Measurements from ENCODE around the gene RBFOX2.

DNA sequence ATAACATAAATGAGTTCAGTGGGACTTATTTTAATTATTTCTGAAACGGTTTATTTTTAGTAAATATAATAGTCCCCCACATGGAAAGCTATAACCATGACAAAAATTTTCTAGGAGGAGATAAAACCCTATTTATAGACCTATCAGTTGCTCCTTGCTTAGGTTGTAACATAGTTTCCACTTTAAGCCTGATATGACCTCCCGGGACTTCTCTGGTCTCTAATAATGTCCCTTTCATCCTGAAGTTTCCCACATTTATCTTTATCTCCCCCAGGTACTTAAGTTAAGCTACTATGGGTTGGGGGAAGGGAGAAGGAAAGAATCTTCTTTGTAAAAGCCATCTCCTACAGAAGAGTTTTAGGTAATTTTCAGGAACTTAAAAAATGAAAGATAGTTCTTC lies 117.7 kb downstream of the RBFOX2 start:
- TF ChIP-seq, protein P1, sequence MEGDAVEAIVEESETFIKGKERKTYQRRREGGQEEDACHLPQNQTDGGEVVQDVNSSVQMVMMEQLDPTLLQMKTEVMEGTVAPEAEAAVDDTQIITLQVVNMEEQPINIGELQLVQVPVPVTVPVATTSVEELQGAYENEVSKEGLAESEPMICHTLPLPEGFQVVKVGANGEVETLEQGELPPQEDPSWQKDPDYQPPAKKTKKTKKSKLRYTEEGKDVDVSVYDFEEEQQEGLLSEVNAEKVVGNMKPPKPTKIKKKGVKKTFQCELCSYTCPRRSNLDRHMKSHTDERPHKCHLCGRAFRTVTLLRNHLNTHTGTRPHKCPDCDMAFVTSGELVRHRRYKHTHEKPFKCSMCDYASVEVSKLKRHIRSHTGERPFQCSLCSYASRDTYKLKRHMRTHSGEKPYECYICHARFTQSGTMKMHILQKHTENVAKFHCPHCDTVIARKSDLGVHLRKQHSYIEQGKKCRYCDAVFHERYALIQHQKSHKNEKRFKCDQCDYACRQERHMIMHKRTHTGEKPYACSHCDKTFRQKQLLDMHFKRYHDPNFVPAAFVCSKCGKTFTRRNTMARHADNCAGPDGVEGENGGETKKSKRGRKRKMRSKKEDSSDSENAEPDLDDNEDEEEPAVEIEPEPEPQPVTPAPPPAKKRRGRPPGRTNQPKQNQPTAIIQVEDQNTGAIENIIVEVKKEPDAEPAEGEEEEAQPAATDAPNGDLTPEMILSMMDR (conservative IDR thresholded peaks at IDR 0.05 in 1 of 2, IDR thresholded peaks at IDR 0.05 in 1 of 2; ENCODE audit: low read depth in 1 of 2, low read length in 2 of 2) = no peak
- no peak for TF ChIP-seq EZH2 (IDR thresholded peaks at IDR 0.05; ENCODE audit: low read length, missing control alignments)

Data from fibroblast of lung (primary cell).